HS-5 (cell line): Measurements from ENCODE around the gene WDR90.
A peak's percentile ranks its signal among the peaks of the same experiment; 100 is the strongest.

Experiments used
- DNase-seq: peaks from one replicate; pipeline ENCODE4 v3.0.0-alpha.2; 2012; ENCODE audit warnings: low read depth

Gene WDR90

GRCh38 chr16:648781-649589 is at the start of gene WDR90:
Gene WDR90, plus strand, starts transcription at chr16:649365. Its CDS starts 52 bp downstream, at chr16:649417.
- DNase-seq = peak; percentile 57

DNA sequence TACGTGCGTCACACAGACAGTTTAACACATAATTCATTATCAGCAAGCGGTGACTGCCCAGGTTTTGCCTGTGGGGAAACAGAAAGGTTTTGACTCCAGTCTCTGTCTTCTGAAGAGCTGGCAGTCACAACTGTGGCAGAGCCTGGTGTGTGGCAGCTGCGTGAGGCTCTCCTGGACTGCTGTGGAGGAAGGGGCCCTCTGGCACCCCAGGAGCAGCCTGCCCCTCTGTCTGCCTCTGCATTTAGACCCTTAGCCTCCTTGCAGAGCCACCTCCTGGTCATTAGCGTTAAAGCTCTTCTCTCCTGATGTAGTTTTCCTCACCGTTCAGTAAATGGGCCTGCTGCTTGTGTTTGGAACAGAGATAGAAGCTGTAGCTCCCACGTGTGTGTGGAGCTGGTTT is 48.4 kb upstream of the WDR90 start:
- no peak for DNase-seq

GRCh38 chr16:603933-604332 is 45.2 kb upstream of the WDR90 start:
- DNase-seq = no peak

- no peak for DNase-seq
Observed at GRCh38 chr16:606656-607307, 42.4 kb upstream of the WDR90 start.

DNA sequence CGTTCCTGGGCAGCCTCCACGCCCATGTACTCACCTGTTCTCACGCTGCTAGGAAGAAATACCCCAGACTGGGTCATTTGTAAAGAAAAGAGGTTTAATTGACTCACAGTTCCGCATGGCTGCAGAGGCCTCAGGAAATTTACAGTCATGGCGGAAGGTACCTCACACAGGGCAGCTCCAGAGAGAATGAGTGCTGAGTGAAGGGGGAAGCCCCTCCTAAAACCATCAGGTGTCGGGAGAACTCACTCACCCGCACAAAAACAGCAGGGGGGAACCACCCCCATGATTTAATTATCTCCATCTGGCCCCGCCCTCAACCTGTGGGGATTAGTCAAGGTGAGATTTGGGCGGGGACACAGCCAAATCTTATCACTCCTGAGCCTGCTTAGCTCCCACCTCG is 41.1 kb upstream of the WDR90 start:
- DNase-seq = no peak

- DNase-seq = no peak
Observed at GRCh38 chr16:609316-609715, 39.8 kb upstream of the WDR90 start.

DNA sequence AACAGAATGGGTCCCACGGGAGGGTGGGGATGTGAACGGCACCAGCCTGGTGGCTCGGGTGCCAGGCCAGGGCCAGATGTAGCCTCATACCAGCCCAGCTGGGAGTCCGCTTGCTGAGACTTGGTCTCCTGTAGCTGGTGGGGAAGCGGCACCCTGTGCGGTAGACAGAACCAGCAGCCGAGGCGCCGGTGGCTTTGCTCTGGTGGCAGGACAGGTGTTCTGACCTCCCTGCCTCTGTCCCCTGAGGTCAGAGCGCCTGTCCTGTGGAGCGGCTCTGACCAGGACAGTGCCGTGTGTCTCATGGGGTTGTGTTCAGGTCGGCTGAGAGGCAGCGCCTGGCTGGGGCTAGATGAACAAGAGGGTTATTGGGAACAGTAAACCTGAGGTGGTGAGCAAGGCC is 39.2 kb upstream of the WDR90 start:
- no peak for DNase-seq

GRCh38 chr16:610513-611381 is 38.4 kb upstream of the WDR90 start:
- no peak for DNase-seq

DNA sequence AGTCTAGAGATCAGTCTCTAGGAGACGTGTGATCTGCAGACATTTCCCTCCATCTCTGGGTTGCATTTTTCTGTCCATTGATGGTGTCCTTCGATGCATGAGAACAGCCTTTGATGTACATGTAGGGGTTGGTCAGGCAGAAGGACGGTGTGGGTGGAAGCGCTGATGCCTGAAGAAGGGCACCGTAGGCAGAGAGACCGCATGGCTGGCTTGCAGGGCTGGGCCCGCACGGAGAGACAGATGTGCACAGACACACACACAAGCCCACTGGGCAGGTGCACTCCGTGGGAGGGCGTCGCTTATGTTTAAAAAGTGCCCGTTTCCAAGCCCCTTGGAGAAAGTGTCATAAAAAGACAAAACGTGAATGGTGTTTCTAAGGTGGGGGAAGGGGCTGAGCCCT is 34.0 kb upstream of the WDR90 start:
- no peak for DNase-seq

DNA sequence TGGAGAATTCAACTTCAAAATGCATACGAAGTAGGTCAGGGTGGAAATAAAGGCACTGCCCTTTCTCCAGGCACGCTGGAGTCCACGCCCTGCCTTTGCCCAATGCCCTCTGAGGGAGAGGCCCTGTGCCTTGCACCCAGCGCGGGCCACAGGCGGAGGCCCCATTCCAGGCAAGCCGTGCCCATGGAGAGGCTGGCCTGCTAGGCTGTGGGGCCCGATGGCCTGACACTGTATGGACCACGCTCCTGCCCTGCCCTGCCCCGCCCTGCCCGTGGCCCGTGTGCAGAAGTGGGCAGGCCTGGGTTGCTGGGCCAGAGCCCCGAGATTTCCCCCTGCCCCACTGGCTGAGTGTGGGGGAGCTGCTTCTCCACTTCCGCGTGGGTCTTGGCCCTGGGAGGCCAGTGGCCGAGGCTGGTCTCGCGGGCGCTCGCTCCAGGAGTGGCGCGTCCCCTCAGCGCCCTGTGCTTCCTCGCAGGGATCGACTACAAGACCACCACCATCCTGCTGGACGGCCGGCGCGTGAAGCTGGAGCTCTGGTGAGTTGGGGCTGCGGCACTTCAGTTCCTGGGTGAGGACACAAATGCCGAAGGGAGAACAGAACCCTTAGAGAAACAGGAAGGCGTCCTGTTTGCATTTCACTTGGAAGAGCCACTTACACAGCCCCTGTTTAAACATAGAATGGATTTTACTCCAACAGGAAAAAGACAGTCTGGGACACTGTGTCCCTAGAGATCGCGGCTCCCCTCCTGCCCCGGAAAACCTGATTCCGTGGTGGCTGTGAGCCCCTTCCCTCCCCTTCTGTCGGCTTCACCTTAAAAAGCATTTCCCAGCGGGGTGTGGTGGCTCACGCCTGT is 32.2 kb upstream of the WDR90 start:
- no peak for DNase-seq

DNA sequence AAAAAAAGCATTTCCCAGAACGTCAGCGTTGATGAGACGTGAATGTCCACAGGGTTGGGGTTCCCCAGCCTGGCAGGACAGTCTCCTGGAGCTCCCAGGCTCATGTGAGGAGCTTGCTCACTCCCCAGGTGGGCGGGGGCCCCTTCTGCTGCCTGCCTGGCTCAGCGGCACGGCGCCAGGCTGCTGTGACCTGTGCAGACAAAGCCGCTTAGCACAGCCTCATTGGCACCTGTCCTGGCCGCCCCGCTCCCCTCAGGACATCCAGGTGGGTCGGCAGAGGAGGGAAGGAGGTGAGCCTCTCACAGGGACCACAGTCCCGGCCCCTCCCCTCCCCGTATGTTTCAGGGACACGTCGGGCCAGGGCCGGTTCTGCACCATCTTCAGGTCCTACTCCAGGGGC is 31.3 kb upstream of the WDR90 start:
- DNase-seq = no peak

DNA sequence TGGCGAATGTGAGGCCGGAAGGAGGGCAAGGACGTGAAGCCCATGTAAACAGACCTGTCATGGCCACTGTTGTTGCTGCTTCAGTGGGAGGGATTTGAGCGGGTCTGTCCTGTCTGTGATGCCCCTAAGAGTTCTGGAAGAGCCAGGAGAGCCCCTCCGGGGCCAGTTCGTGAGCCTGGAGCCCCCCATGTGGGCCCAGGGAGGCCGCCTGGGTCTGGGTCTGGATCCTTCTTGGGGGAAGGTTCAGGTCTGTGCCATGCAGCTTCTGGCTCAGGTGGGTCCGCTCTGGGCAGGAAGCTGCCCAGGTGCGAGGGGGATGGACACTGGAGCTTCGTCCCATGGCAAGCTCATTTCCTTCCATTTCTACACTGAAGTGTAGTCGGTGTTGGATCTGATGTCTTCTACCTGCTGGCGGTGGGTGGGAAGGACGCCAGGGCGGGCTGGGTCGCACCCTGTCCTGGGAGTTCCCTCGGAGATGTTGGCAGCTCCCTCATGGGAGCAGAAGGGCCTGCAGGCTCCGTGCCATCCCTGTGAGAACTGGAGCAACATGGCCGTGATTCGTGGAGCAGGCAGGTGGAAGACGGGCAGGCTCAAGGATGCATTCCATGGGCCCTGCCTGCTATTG is 29.6 kb upstream of the WDR90 start:
- DNase-seq = no peak

DNA sequence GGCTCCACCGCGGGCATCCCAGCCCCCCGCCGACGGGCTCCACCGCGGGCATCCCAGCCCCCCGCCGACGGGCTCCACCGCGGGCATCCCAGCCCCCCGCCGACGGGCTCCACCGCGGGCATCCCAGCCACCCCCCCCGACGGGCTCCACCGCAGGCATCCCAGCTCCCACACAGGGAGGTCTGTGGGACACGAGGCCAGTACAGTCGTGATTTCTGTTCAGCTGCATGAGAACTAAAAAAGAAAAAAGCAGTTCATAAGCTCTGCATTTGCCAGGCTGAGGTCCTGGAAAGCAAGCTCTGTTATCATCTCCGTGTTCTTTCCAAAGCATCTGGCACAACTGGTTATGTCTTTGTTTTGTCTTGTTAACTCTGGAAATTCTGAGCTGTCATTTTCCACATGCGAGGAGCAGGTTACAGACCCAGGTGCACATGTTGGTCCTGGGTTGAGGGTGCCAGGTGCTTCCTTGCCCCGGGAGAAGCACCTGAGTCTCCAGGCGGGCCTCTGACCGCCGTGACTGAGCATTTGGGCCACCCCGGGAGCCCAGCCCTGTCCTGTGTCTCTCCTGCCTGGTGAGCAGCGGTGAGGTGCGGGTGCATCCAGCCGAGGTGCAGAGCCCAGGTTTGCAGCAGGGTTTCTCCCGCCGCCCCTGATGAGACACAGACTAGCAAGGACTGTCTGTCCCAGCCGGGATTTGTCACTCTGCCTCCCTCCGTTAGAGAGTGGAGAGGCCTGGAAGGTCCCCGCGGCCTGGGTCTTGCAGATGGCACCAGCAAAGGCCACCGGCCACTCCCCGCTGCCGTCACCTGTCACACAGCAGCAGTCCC is 28.3 kb upstream of the WDR90 start:
- no peak for DNase-seq

- no peak for DNase-seq
Observed at GRCh38 chr16:621526-622105, 27.5 kb upstream of the WDR90 start.

GRCh38 chr16:622920-623280 is 26.3 kb upstream of the WDR90 start:
- DNase-seq = no peak

DNA sequence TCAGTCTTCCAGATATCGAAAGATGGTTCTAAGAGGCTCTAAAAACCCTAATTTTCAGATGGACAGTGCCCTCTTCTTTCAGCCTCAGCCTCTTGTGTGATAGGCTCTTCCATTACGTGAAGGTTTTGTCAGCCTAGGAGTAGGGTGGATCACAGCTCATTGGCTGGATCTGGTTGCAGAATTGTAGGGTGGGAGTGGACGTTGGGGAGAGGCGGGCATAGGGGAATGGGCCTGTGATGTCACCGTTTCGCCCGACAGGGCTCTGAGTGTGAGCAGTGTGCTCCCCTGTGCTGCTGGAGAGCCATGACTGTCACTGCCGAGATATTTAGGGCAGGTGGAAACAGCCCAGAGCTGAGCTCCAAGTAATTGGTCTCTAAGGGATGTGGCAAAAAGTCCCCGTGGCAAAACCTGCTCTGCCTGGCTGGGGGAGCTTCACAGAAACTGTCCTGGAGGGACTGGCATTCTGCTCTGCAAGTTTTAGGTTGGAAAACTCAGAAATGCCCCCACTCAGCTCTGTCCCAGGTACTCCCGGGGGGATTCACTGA is 24.6 kb upstream of the WDR90 start:
- DNase-seq = no peak

- no peak for DNase-seq
Observed at GRCh38 chr16:625117-625976, 23.8 kb upstream of the WDR90 start.

- DNase-seq = no peak
Observed at GRCh38 chr16:625977-626765, 23.0 kb upstream of the WDR90 start.
